Measurements from ENCODE around the gene DTYMK.

- TF ChIP-seq KDM5A (IDR thresholded peaks at IDR 0.05): no peak
- TF ChIP-seq CHD2 (IDR thresholded peaks at IDR 0.05; ENCODE audit: low read length, partially characterized antibody): no peak
- TF ChIP-seq RAD21 (conservative IDR thresholded peaks at IDR 0.05 in 1 of 2, IDR thresholded peaks at IDR 0.05 in 1 of 2): no peak
- no peak for TF ChIP-seq NR3C1 (IDR thresholded peaks at IDR 0.05)
- TF ChIP-seq CTCF (IDR thresholded peaks at IDR 0.05): peak; percentile 31; the same call in 2 of the 3 replicates
- TF ChIP-seq MYC (IDR thresholded peaks at IDR 0.05; ENCODE audit: borderline replicate concordance, low read length): no peak
- no peak for TF ChIP-seq HMGXB4 (CRISPR knock-in tag; IDR thresholded peaks at IDR 0.05; ENCODE audit: borderline replicate concordance)
- TF ChIP-seq SMC3 (IDR thresholded peaks at IDR 0.05): no peak
- TF ChIP-seq MAX (IDR thresholded peaks at IDR 0.05): no peak
- TF ChIP-seq EP300 (IDR thresholded peaks at IDR 0.05): no peak
- no peak for TF ChIP-seq MAFK (IDR thresholded peaks at IDR 0.05; ENCODE audit: partially characterized antibody)
- TF ChIP-seq TP53 (CRISPR knock-in tag; IDR thresholded peaks at IDR 0.05): no peak
Observed at GRCh38 chr2:241734208-241734466, 47.5 kb upstream of the DTYMK start.

All from A549 (cell line).